ENCODE results near the gene EFNA3.

Gene EFNA3

DNA sequence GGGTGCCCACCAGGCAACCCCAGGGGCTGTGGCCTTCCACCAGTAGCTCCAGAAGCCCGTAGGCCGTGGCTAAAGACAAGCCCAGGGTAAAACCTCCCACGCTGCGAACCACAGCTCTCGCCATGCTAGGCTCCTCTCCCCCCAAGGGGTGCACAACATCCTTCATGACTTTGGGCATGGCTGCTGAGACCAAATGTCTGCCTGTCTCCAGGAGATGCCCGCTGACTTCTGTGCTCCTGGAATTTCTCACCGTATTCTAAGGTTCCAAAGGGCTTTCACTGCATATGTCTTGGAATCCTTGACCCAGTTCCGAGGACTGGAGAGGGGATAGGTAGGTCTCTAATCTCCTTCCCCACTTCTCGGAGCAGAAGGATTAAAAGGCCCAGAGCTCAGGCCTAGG lies 45.1 kb upstream of the EFNA3 start, which contains the start of the genes DCST1 and DCST2:
Gene DCST1 (plus strand): TSS at position 301 of the 400 bp plus-strand sequence. CDS start 213 bp downstream, outside the sequence.
Gene DCST2 (minus strand): TSS at position 258 of the 400 bp plus-strand sequence. CDS start 80 bp downstream, at position 178.
- TF ChIP-seq, protein P1, sequence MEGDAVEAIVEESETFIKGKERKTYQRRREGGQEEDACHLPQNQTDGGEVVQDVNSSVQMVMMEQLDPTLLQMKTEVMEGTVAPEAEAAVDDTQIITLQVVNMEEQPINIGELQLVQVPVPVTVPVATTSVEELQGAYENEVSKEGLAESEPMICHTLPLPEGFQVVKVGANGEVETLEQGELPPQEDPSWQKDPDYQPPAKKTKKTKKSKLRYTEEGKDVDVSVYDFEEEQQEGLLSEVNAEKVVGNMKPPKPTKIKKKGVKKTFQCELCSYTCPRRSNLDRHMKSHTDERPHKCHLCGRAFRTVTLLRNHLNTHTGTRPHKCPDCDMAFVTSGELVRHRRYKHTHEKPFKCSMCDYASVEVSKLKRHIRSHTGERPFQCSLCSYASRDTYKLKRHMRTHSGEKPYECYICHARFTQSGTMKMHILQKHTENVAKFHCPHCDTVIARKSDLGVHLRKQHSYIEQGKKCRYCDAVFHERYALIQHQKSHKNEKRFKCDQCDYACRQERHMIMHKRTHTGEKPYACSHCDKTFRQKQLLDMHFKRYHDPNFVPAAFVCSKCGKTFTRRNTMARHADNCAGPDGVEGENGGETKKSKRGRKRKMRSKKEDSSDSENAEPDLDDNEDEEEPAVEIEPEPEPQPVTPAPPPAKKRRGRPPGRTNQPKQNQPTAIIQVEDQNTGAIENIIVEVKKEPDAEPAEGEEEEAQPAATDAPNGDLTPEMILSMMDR (IDR thresholded peaks at IDR 0.05) = no peak
- Histone ChIP-seq H3K27ac (no peak within 1 kb of the TSS), H3K9me3 (no peaks in the 10 kb centered on the region), H3K4me3 (no peak within 1 kb of the TSS), H3K27me3 (no peaks in the 10 kb centered on the region), H3K36me3 (no peaks in the 10 kb centered on the region), H3K4me1 (no peaks in the 10 kb centered on the region)
- intact Hi-C loops (cut with DNase I; ENCODE audit: low total_unique reads) = no loop called here
- DNase-seq = no peak

DNA sequence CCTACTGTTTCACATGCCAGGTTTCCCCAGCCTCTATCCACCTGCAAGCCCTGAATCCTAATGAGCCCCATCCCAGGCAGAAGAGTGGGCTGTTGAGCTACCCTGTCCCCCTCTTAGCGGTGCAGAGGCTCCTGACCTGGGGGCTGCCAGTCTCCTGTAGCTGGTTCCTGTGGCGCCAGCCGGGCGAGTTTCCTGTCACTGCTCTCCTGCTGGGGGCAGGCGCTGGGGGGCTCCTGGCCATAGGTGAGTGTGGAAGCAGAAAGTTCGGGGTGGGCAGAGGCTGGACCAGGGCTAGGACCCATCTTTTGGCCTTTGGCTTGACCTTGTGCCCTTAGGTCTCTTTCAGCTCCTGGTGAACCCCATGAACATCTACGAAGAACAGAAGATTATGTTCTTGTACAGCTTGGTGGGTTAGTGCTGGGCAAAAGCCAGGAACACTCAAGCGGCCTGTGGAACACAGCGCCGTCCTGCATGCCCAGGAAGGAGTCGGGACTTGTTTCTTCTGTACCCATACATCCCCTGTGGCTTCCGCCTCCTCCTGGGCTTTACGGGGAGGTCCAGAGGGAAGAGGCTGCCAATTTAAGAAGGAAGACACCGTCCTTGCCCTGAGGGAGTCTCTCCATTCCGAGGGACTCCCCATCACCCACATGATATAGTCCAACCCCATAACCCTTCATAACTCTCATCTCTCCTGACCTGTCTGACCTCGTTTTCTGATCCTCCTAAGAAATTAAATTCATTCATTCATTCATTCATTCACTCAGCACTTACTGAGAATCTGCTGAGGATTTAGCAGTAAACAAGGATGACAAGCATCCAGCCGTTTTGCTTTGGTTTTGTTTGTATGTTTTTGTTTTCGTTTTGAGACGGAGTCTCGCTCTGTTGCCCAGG lies 44.1 kb upstream of the EFNA3 start:
- H3K27ac ChIP-seq = no peak overlapping the region
- H3K36me3 ChIP-seq = no peaks in the 10 kb centered on the region
- TF ChIP-seq, protein P1 (IDR thresholded peaks at IDR 0.05) = no peak
- no peak for DNase-seq
- intact Hi-C loops (cut with DNase I; ENCODE audit: low total_unique reads) = no loop called here
- H3K4me1 ChIP-seq = no peaks in the 10 kb centered on the region
- H3K27me3 ChIP-seq = peaks cover 0 to 3% of the 10 kb centered on the region in 2 donors
- no peak overlapping the region for H3K4me3 ChIP-seq
- H3K9me3 ChIP-seq = no peaks in the 10 kb centered on the region

DNA sequence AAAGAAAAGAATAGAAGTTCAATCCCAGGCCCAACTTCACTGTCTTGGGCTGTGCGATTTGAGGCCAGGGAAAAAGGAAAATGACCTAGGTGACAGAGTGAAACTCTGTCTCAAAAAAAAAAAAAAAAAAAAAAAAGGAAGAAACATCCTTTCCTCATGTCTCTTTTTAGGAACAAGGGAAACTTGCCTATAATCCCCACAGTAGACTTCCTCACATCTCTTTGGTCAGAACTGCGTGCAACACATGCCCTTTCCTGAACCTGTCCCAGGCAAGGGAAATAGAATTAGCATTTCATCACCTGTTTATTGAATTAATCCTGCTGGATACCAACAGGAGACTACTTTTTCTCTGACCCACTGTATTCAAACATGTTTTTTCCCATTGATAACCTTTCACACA lies 42.7 kb upstream of the EFNA3 start:
- Histone ChIP-seq H3K27ac (no peak overlapping the region), H3K4me3 (no peak overlapping the region), H3K36me3 (no peaks in the 10 kb centered on the region), H3K9me3 (no peaks in the 10 kb centered on the region), H3K27me3 (peaks cover 0 to 3% of the 10 kb centered on the region in 2 donors), H3K4me1 (no peaks in the 10 kb centered on the region)
- TF ChIP-seq, protein P1 (IDR thresholded peaks at IDR 0.05) = no peak
- intact Hi-C loops (cut with DNase I; ENCODE audit: low total_unique reads) = no loop called here
- no peak for DNase-seq

DNA sequence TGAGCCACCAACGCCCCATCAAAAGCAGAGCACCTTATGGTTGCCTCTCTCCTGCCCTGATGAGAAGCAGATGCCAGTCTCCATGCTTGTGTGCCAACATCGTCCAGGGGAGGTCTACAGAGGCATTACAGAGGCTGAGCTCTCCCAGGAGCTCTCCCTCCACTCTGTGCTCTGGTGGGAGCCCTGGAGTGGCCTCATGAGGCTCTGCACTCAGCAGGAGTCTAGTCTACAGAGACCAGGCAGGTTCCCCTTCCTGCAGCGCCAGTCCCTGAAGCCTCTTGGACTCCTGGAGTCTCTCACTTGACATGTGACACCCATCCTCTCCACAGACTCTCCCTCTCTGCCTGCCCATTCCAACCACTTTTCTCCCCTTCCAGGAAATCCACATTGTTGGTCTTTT lies 41.6 kb upstream of the EFNA3 start:
- H3K27ac ChIP-seq = no peak overlapping the region
- H3K4me3 ChIP-seq = no peak overlapping the region
- no peak for DNase-seq
- H3K36me3 ChIP-seq = no peaks in the 10 kb centered on the region
- H3K27me3 ChIP-seq = peaks cover 0 to 3% of the 10 kb centered on the region in 2 donors
- TF ChIP-seq, protein P1 (IDR thresholded peaks at IDR 0.05) = no peak
- intact Hi-C loops (cut with DNase I; ENCODE audit: low total_unique reads) = no loop called here
- H3K4me1 ChIP-seq = no peaks in the 10 kb centered on the region
- no peaks in the 10 kb centered on the region for H3K9me3 ChIP-seq

DNA sequence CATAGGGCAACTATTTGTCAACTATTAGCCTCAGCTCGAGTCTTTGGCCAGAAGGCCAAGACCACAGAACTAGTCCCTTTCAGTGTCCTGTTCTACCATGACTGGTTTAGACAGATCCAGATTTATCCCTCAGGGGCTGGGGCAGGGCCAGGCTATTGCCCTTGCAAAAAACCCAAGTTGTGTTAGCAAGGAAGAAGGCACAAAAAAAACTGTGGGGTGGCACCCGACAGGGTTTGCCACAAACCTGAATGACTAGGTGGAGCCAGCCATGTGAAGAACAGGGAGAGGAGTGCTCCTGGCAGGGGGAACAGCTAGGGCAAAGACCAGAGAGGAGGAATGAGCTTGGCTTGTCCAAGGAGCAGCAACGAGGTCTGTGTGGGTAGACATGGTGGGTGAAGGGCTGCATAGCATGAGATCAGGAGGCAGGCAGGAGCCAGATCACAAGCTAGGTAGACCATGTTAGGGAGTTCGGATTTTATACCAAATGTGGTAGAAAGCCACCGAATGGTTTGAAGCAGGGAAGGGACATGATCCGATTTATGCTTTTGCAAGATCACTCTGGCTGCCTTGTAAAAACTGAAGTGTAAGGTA lies 40.7 kb upstream of the EFNA3 start:
- H3K4me3 ChIP-seq = no peak overlapping the region
- intact Hi-C loops (cut with DNase I; ENCODE audit: low total_unique reads) = no loop called here

More for the DNA sequence above, 40.7 kb upstream of the EFNA3 start:
- no peak overlapping the region for H3K27ac ChIP-seq
- no peaks in the 10 kb centered on the region for H3K36me3 ChIP-seq
- H3K4me1 ChIP-seq = no peaks in the 10 kb centered on the region
- peaks cover 0 to 3% of the 10 kb centered on the region in 2 donors for H3K27me3 ChIP-seq
- TF ChIP-seq, protein P1 (IDR thresholded peaks at IDR 0.05) = no peak
- no peak for DNase-seq
- H3K9me3 ChIP-seq = no peaks in the 10 kb centered on the region
